Epithelial cell of proximal tubule (primary cell): ENCODE data around the gene CDH9. TPM values are rescaled to one million over a fixed set of nuclear protein-coding genes. Genes with fewer than 3 reads are reported as not detected.
"Not testable (repeated sequence)": the region's sequence is repeated elsewhere in the genome, so short reads cannot be mapped to it uniquely, and the experiment has no call there.

Experiments
- DNase-seq: peaks from one replicate; pipeline ENCODE4 v3.0.0-alpha.2; 2011; ENCODE audit warnings: low read depth
- H3K4me3 ChIP-seq: 2 replicates; pipeline ENCODE4 v1.5.1; 2011; ENCODE audit warnings: low read depth, mild to moderate bottlenecking, low read length
- total RNA-seq: library from RNA; depleted of rRNA; stranded (reverse); fragments of >200 nt; gene quantifications from 2 replicates; pipeline ENCODE4 v1.2.3, GENCODE V29; 2015
- TF ChIP-seq, protein P1 (sequence below): conservative IDR thresholded peaks from 2 replicates; pipeline ENCODE4 v1.5.1; 2012; ENCODE audit warnings: low read depth, mild to moderate bottlenecking, low read length

The CDH9 gene
- total RNA-seq, 1 donor from 2014 or later = not detected

DNA sequence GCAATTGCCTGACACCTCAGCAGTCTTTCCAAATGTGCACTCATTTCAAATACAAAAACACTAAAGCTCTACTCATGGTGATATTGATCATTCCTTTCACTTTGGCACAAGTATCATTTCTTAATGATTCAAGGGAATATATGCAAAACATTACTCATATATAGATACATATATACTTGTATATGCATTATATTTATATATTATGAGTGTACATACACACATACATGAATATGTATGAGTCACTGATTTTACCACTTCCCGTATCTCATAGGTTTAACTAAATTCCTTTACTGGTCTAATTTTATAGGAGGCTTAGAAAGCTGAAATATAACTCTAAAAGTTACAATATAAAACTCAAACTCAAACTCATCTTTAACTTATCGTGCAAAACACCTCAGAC, 156.5 kb downstream of the CDH9 start:
- H3K4me3 ChIP-seq = no peak overlapping the region
- TF ChIP-seq, protein P1, sequence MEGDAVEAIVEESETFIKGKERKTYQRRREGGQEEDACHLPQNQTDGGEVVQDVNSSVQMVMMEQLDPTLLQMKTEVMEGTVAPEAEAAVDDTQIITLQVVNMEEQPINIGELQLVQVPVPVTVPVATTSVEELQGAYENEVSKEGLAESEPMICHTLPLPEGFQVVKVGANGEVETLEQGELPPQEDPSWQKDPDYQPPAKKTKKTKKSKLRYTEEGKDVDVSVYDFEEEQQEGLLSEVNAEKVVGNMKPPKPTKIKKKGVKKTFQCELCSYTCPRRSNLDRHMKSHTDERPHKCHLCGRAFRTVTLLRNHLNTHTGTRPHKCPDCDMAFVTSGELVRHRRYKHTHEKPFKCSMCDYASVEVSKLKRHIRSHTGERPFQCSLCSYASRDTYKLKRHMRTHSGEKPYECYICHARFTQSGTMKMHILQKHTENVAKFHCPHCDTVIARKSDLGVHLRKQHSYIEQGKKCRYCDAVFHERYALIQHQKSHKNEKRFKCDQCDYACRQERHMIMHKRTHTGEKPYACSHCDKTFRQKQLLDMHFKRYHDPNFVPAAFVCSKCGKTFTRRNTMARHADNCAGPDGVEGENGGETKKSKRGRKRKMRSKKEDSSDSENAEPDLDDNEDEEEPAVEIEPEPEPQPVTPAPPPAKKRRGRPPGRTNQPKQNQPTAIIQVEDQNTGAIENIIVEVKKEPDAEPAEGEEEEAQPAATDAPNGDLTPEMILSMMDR = no peak
- DNase-seq = no peak

DNA sequence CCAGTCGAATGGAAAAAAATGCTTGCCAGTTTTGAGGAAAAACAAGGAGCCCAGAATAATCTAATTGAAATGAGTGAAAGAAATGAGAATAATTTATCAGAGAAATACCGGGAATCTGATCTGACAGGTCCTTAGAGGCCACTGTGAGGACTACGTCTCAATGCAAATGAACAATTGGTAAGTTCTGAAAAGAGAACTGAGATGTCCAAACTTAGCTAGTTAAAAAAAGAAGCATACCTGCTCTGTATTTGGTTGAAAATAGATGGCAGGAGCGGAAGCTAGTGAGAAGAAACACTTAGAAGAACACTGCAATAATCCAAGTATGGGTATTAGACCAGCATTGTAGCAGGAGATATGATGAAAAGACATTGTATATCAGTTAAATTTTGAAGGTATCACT, 161.2 kb downstream of the CDH9 start:
- TF ChIP-seq, protein P1 = no peak
- H3K4me3 ChIP-seq = no peak overlapping the region
- no peak for DNase-seq

DNA sequence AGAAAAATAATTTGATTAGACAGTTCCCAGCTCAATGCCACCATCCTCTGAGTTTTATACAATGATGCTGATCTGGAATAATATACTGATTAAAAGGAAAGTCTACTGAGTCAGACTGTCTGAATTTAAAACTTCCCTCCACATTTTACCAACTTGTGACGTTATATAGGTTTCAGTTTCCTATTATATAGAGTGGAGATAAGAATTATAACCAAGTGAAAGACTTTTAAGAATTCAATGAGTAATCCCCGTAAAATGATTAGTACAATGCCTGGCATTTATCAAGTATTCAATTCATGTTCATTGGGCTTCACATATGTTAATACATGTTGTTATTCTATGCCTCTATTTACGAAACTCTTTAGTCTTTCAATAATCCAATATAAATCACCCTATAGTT, 166.0 kb downstream of the CDH9 start:
- no peak overlapping the region for H3K4me3 ChIP-seq
- DNase-seq = no peak
- TF ChIP-seq, protein P1 = no peak

DNA sequence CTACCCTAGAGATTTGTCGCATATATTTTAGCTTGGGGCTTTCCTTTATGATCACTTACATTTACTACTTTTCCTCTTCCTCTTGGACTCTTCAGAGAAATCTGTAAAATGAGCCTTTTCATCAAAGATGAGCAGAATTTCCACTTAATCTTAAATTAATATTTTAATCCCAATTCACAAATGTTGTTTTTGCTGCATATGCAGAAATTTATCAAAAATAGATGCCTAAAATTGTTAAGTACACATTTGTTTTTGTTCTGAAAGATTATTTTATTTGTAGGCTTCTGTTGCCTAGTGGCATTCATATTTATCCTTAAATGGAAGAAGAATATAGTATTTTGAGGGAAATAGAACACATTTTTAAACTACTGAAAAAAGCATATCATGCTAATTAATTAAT, 168.6 kb downstream of the CDH9 start:
- no peak overlapping the region for H3K4me3 ChIP-seq
- DNase-seq = no peak
- TF ChIP-seq, protein P1 = no peak

DNA sequence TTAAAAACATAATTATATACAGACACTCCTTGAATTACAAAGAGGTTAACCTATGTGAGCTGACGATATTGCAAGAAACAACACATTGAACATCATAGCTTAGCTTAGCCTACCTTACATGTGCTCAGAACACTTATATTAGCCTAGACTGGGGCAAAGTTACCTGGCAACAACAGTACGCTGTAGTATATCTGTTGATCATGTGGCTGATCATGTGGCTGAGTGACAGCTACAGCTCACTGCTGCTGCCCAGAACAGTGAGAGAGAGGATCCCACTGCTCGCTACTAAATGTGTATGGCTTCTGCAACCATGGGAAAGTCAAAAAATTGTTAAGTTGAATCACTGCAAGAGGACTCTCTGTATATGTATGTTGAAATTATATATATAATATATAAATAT, 169.9 kb downstream of the CDH9 start:
- DNase-seq = no peak
- TF ChIP-seq, protein P1 = no peak
- no peak overlapping the region for H3K4me3 ChIP-seq

DNA sequence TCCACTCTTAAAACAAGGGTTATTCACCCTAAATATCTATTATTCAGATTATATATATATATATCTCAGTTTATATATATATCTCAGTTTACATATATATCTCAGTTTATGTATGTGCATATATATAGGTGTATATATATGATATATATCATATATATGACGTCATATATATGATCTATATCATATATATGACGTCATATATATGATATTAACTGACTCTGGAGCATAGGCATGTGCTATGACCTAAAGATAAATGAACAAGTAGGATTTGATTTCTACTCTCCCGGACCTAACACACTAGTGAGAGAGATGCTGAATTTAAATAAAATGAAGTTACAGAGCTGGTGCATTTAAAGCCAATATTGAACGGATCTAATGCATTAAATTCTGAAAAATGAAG, 174.3 kb downstream of the CDH9 start:
- TF ChIP-seq, protein P1 = no peak
- no peak overlapping the region for H3K4me3 ChIP-seq
- no peak for DNase-seq

DNA sequence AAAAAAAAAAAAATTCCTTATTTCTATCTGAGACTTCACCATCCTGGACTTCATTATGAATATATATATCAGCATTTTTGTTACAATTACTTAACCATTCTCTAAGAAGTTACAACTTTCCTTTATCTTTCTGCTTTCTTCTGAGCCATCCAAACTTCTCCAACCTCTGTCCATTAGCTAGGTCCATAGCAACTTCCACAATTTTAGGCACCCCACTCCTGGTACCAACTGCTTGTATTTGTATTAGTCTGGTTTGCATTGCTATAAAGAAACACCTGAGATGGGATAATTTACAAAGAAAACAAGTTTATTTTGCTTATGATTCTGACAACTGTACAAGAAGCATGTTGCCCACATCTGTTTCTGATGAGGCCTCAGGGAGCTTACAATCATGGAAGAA, 182.1 kb downstream of the CDH9 start:
- TF ChIP-seq, protein P1 = no peak
- H3K4me3 ChIP-seq = no peak overlapping the region
- no peak for DNase-seq

DNA sequence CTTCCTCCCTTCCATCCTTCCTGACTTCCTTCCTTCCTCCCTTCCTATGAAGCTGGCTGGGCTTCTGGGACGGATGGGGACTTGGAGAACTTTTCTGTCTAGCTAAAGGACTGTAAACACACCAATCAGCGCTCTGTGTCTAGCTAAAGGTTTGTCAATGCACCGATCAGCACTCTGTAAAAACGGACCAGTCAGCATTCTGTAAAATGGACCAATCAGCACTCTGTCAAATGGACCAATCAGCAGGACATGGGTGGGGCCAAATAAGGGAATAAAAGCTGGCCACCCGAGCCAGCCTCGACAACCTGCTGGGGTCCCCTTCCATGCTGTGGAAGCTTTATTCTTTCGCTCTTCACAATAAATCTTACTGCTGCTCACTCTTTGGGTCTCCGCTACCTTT, 185.9 kb downstream of the CDH9 start:
- not testable (repeated sequence) for H3K4me3 ChIP-seq, DNase-seq
